D721Med (cell line): ENCODE data around the gene SEC22A.

Experiments
- DNase-seq: peaks from one replicate; pipeline ENCODE4 v3.0.0; 2011; ENCODE audit warnings: low spot score; ENCODE audit not compliant: insufficient read length
- FAIRE-seq: peaks from 2 replicates; lab custom pipeline; 2011; peaks lifted over from hg19 to GRCh38; lab: Jason Lieb, UNC
- TF ChIP-seq, protein P1 (sequence below): IDR thresholded peaks from 2 replicates; pipeline ENCODE4 v1.5.1; 2012; ENCODE audit warnings: mild to moderate bottlenecking, control low read depth; ENCODE audit not compliant: insufficient read depth; ENCODE audit errors: missing control alignments

The SEC22A gene

DNA sequence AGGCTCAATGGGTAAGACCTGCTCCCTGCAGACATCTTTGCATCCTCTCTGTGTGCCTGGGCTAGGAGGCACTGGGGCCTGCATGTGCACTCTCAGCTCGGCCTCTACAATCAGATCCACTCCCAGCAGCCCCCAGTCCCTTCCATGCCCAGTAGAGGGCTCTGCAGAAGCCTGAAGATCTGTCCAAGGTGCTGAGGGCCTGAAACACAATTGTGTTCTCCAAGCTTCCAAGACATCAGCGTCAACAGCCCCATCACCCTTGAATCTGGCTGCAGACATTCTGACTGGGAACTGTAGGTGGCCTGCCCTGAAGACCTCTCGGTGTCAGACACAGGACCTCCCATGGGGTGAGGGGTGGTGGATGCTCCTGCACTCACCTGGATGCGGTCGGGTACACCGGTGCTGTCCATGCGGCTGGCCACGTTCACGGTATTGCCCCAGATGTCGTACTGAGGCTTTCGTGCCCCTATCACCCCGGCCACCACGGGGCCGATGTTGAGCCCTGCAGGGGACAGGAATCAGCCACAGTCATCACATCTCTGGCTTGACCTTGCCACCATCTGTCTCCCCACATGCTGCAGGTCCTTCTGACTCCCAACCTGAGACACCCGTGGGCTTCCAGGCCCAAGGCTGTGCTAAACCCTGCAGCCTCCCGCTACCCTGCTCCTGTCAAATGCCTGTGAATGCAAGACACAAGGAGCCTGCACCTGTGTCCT lies 84.7 kb downstream of the SEC22A start:
- DNase-seq (peak; percentile 29), FAIRE-seq (no peak)
- TF ChIP-seq, protein P1, sequence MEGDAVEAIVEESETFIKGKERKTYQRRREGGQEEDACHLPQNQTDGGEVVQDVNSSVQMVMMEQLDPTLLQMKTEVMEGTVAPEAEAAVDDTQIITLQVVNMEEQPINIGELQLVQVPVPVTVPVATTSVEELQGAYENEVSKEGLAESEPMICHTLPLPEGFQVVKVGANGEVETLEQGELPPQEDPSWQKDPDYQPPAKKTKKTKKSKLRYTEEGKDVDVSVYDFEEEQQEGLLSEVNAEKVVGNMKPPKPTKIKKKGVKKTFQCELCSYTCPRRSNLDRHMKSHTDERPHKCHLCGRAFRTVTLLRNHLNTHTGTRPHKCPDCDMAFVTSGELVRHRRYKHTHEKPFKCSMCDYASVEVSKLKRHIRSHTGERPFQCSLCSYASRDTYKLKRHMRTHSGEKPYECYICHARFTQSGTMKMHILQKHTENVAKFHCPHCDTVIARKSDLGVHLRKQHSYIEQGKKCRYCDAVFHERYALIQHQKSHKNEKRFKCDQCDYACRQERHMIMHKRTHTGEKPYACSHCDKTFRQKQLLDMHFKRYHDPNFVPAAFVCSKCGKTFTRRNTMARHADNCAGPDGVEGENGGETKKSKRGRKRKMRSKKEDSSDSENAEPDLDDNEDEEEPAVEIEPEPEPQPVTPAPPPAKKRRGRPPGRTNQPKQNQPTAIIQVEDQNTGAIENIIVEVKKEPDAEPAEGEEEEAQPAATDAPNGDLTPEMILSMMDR = peak; percentile 48

DNA sequence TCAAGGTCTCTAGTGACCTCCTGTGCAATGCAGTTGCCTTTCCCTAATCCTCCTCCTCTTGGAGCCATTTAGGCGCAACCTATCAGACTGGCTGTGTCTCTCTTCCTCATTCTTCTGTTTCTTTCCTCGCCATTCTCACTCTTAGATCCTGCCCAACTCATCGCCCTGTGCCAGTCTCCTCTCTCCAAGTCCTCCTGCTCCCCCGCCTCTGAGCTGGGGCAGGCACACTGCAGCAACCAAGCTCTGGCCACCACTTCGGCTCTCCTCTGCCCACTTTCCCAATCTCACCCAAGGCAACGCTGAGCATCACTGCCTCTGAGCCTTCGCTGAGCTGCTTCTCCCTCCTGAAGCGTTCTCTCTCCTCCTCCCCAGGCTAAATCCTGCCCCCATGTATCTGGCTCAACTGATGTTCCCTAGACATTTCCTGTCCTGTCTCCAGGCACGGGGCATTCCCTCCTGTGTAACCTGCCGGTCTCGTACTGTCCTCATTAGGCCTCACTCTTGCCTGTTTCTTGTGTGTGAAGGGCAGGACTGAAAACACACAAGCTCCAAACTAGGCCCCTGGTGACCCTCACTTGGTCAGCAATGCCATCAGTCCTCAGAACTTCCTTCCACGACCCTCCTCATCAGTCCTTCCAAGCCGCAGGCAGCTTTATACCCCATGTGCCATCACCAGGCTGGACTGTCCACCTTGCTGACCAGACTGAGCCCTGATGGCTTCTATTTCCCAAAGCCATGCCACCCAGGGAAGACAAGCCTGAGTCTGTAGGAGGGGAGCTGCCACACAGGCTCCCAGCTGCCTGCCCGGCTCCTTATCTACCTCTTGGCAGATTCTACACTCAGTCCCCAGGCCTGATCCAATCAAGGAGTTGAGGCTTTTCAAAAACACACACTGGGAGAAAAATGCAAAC lies 85.6 kb downstream of the SEC22A start:
- TF ChIP-seq, protein P1 = no peak
- DNase-seq = peak; percentile 6
- no peak for FAIRE-seq

DNA sequence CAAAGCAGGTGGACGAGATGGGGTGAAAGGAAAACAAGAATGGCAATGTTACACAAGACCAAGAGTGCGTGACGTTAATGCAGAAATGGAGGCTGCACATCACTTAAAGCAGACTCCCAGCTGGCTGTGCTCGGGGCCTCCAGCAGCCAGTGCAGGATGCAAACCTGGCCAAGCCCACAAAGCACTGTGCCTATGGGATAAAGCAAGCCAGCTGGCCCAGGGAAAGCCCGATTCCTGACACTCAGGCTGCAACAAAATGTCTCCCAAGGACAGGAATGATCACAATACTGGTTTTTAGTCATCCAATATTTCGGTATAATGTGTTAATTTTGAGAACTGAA lies 86.2 kb downstream of the SEC22A start:
- TF ChIP-seq, protein P1 = no peak
- DNase-seq (peak; percentile 13), FAIRE-seq (no peak)

DNA sequence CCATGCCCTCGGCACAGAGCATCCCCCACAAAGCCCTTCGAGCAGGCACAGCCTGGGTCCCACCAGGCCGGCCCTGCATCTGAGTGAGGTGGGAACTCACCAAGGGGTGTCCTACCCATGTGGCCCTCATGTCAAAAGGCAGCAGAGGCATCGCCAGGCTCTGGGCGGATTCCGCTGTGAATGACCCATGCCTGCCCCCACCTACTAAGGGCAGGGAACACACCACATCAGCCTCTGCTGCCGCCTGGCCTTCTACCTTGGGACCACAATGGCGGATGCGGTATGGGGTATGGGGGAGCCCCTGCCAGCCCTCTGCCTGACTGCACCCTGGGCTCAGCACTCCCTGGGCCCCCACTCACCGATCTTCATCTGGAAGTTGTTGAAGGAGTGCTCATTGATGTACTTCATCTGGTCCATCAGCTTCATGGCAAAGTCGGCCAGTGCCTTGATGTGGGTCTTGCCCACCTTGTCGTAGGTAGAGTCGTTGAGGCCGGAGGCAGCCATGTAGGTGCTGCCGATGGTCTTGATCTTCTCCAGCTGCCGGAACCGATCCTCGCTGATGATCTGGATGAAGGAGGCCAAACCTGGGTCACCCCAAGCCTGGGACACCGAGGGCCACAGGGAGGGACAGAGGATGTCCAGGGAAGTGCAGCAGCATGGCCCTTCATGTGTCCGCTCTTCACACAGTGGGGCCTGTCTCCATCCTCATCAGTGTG lies 87.8 kb downstream of the SEC22A start:
- TF ChIP-seq, protein P1 = no peak
- DNase-seq (no peak), FAIRE-seq (no peak)

DNA sequence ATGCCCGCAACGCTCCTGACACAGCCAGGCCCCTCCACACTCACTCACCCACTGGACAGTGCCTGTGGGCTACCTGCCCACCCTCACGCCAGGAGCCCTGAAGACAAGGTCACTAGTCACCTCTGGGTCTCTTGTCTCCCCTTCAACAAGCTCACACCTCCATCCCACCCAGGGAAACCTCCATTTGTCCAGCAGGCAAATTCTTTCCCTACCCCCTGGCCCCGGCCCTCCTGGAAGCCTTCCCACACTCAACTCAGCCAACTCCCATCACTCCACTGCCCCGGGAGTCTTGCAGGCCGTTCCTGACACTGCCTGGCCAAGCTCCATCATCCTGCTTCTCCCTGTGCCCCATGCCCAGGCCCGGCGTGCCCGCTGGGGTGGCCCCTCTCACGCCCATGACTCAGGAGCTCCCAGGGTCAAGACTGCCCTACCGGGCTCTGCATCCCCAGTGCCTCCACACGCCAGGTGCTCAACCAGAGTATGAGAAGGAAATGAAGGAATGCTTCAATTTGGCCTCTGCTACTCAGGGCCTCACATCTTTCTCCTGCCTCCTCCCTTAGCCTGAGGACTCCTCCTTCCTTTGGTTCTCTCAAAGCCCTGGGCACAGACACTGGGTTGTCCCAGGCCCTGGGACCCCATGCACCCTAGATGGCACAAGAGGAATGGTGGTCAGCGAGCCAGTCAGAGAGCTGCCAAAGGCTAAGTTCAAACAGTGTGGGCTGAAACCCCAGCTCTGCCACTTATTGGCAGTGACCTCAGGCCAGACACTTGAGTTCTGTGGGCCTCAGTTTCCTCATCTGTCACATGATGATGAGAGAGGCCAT lies 88.6 kb downstream of the SEC22A start:
- DNase-seq (peak; percentile 3), FAIRE-seq (no peak)
- TF ChIP-seq, protein P1 = no peak

DNA sequence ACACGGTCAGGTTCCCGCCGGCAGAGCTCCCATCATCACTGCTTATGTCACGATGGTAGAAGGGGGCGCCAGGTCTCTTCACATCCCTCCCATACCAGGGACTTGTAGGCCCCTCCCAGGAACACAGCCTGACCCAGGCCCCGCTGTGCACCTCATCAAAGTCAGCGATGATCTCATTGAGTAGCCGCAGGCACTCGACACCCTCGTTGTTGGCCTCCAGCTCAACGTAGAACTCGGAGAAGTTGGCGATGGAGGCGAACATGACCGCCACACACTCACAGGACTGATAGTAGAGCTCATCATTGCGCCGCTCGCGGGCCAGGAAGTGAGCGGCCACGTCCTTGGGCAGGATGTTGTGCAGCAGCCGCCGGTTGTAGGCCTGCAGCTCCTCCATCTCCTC lies 89.2 kb downstream of the SEC22A start:
- FAIRE-seq (no peak), DNase-seq (no peak)
- TF ChIP-seq, protein P1 = no peak
